Measurements from ENCODE around the gene PRLR. TPM values are rescaled to one million over a fixed set of nuclear protein-coding genes. Genes with fewer than 3 reads are reported as not detected.

The PRLR gene
- total RNA-seq, 1 experiment from 2014 or later: 2.5 TPM

DNA sequence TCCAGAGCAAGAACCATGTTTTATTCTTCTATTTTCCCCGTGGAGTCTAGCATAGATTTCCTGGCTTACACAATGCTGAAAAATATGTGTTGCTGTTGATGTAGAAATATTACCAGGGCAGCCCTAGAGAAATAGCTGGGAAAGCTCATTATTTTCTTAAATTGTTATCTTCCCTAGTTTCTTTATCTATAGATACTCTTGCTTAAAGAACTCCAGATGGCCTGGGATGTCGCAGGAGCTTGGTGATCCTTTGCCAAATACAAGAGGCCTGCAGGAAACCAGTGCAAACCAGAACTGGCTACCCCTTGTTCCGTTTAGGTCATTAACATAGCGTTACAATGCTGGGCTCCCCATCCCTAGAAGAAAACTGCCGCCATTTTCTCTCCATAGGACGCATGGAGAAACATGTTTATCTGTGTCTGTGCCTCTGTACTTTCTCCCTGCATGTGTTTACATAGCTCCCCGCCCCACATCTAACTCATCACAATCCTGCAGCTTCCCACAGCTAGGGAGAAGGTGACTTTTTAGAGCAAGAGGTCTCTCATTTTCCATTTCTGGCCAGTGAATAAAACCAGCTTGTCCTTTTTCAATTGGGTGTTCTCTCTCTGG lies 6.4 kb downstream of the PRLR start:
- TF ChIP-seq, protein P1, sequence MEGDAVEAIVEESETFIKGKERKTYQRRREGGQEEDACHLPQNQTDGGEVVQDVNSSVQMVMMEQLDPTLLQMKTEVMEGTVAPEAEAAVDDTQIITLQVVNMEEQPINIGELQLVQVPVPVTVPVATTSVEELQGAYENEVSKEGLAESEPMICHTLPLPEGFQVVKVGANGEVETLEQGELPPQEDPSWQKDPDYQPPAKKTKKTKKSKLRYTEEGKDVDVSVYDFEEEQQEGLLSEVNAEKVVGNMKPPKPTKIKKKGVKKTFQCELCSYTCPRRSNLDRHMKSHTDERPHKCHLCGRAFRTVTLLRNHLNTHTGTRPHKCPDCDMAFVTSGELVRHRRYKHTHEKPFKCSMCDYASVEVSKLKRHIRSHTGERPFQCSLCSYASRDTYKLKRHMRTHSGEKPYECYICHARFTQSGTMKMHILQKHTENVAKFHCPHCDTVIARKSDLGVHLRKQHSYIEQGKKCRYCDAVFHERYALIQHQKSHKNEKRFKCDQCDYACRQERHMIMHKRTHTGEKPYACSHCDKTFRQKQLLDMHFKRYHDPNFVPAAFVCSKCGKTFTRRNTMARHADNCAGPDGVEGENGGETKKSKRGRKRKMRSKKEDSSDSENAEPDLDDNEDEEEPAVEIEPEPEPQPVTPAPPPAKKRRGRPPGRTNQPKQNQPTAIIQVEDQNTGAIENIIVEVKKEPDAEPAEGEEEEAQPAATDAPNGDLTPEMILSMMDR (conservative IDR thresholded peaks at IDR 0.05): no peak

More for the DNA sequence above, 6.4 kb downstream of the PRLR start:
- H3T11ph ChIP-seq (ENCODE audit: low read length): no peak overlapping the region
- no peaks in the 10 kb centered on the region for H3K9me3 Mint-ChIP-seq
- H3K4ac ChIP-seq (ENCODE audit: low read depth, low read length): no peak overlapping the region
- no peak overlapping the region for H2AFZ ChIP-seq (ENCODE audit: low read length)
- no peak overlapping the region for H2BK15ac ChIP-seq (ENCODE audit: low read depth, low read length)
- H3K4me3 Mint-ChIP-seq: no peak overlapping the region
- no peak overlapping the region for H3K23ac ChIP-seq (ENCODE audit: insufficient read length, low read depth, low read length)
- DNase-seq: no peak
- H3K27ac ChIP-seq (ENCODE audit: insufficient read length, low read depth, low read length): no peak overlapping the region
- H2BK120ac ChIP-seq (ENCODE audit: low read depth, low read length, poor library complexity, severe bottlenecking): no peak overlapping the region
- no peak overlapping the region for H3K14ac ChIP-seq (ENCODE audit: insufficient read depth, low read length)
- H2BK12ac ChIP-seq (ENCODE audit: insufficient read length, low read depth, low read length): no peak overlapping the region
- H3K27me3 Mint-ChIP-seq (ENCODE audit: low read depth): peaks cover 2% of the 10 kb centered on the region; the same call in 1 of the 2 replicates
- H3K36me3 Mint-ChIP-seq (ENCODE audit: insufficient read depth in 1 of 3, low read depth in 3 of 3): no peaks in the 10 kb centered on the region
- H4K20me1 ChIP-seq (ENCODE audit: control insufficient read depth, insufficient read depth, insufficient read length): no peaks in the 10 kb centered on the region
- no peak overlapping the region for H3K9ac ChIP-seq (ENCODE audit: extremely low read depth, insufficient read length, low read length)
- H4K91ac ChIP-seq (ENCODE audit: insufficient read length, low read depth, low read length): no peak overlapping the region
- no peaks in the 10 kb centered on the region for H3K79me1 ChIP-seq (ENCODE audit: insufficient read depth, low read depth, low read length, poor library complexity, severe bottlenecking)
- no peak overlapping the region for H3K18ac ChIP-seq (ENCODE audit: insufficient read length, low read depth, low read length)
- no peak overlapping the region for H3K56ac ChIP-seq (ENCODE audit: insufficient read length, low read depth, low read length)
- H3K27me3 ChIP-seq (ENCODE audit: insufficient read depth, low read length): no peaks in the 10 kb centered on the region
- no peak overlapping the region for H4K5ac ChIP-seq (ENCODE audit: insufficient read length, low read depth, low read length)
- H4K8ac ChIP-seq (replicated peaks; ENCODE audit: insufficient read length, low read depth, low read length): no peak overlapping the region
- whole genome bisulfite sequencing (ENCODE audit: extremely low coverage, insufficient read length, low lambda C conversion rate): no CpG with 5 or more reads among the region's 7 CpGs
- no peaks in the 10 kb centered on the region for H3K4me1 ChIP-seq (ENCODE audit: insufficient read depth, low read length)
- no peak overlapping the region for H2AK5ac ChIP-seq (ENCODE audit: insufficient read length, low read length)
- H3K23me2 ChIP-seq (ENCODE audit: insufficient read length, low read depth, low read length, poor library complexity, severe bottlenecking): no peaks in the 10 kb centered on the region
- H3K4me1 Mint-ChIP-seq: peaks cover 7 to 8% of the 10 kb centered on the region in 2 experiments
- no peak overlapping the region for H3K4me2 ChIP-seq (ENCODE audit: insufficient read depth, insufficient read length, low read length)
- H3K79me2 ChIP-seq (ENCODE audit: insufficient read depth, low read length): no peaks in the 10 kb centered on the region
- no peak overlapping the region for H2BK5ac ChIP-seq (ENCODE audit: insufficient read length, low read length)
- H3K27ac Mint-ChIP-seq: no peak overlapping the region; a peak in 1 of 7 replicates
- H3K9me3 ChIP-seq (ENCODE audit: control insufficient read depth, low read depth, low read length): no peaks in the 10 kb centered on the region
- H2BK20ac ChIP-seq (ENCODE audit: low read depth, low read length, poor library complexity, severe bottlenecking): no peak overlapping the region
